ENCODE measurements around the gene ITPR1.

The ITPR1 gene

GRCh38 chr3:4720316-4721075 lies 227.3 kb downstream of the ITPR1 start:
- no peak for DNase-seq (ENCODE audit: low spot score)

GRCh38 chr3:4721511-4721911 lies 228.4 kb downstream of the ITPR1 start:
- no peak for DNase-seq (ENCODE audit: low spot score)

- DNase-seq (ENCODE audit: low spot score): peak; percentile 55
Measured at GRCh38 chr3:4722103-4722502, 229.0 kb downstream of the ITPR1 start.

- DNase-seq (ENCODE audit: low spot score): no peak
Measured at GRCh38 chr3:4724051-4724629, 231.0 kb downstream of the ITPR1 start.

DNA sequence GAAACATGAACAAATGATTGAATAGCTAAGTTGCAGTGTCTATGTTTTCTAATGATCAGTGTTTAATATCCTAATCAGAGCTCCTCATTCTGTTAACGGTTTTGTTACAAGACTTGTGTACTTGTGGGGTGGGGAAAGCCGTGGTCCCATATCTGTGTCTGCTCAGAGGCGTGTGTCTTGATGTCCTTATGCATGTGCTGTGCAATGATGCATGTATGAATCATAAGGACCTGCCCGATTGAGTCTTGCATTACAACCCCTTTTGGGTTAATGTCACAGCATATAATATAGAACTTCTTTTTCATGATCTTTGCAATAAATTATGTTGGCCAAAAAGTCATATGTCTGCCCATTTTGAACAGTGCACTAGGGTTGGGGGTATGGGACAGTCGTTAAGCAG lies 233.4 kb downstream of the ITPR1 start:
- no peak for DNase-seq (ENCODE audit: low spot score)

- DNase-seq (ENCODE audit: low spot score): no peak
Measured at GRCh38 chr3:4729061-4729973, 236.2 kb downstream of the ITPR1 start.

DNA sequence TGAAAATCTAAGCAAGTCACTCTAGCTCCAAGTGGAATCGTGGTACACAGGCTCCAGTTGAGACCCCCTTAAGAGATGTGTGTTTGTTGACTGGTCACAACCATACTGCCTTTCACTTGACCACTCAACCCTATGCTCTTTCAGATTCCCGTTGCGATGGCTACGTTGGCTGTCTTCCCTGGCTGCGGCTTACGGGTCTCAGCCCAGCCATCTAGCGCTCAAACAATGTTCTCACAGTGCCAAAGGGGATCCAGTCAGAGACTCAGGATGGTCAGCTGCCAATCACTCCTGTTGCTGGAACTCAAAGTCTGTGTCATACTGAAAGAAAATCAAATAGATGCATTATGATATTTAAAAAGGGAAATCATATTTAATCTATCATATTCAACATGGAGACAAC lies 237.6 kb downstream of the ITPR1 start:
- DNase-seq (ENCODE audit: low spot score): no peak

GRCh38 chr3:4731543-4732111 lies 238.5 kb downstream of the ITPR1 start:
- no peak for DNase-seq (ENCODE audit: low spot score)

GRCh38 chr3:4732925-4733324 lies 239.8 kb downstream of the ITPR1 start:
- no peak for DNase-seq (ENCODE audit: low spot score)

GRCh38 chr3:4734454-4734853 lies 241.3 kb downstream of the ITPR1 start:
- no peak for DNase-seq (ENCODE audit: low spot score)

GRCh38 chr3:4735243-4735642 lies 242.1 kb downstream of the ITPR1 start:
- DNase-seq (ENCODE audit: low spot score): no peak

DNA sequence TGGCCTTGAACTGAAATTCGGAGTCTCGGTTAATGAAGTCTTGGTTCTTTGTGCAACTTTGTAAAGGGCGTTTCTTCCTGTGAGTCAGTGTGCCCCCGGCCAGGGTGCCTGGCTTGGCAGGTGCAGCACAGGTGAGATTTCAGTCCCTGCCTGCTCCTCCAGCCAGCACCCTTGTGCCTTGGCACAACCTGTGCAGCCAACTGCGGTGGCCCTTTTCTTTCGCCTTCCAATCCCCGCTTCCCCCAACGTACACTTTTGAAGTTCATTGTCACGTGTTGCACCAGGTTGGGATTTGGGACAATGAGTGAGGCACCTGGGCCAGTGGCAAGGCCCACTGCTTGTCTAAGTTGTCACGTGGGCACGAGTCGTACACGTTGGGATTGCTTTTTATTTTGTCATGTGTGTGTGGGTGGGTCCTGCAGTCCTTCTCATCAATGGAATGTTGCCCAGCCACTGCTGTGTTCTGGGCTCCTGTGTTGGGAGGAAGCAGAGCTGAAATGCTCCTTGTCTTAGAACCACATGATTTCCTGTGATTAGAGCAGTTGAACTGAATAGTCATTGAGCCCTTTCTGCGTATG lies 243.2 kb downstream of the ITPR1 start:
- peak; percentile 83 for DNase-seq (ENCODE audit: low spot score)

GRCh38 chr3:4738737-4739274 lies 245.7 kb downstream of the ITPR1 start:
- no peak for DNase-seq (ENCODE audit: low spot score)

DNA sequence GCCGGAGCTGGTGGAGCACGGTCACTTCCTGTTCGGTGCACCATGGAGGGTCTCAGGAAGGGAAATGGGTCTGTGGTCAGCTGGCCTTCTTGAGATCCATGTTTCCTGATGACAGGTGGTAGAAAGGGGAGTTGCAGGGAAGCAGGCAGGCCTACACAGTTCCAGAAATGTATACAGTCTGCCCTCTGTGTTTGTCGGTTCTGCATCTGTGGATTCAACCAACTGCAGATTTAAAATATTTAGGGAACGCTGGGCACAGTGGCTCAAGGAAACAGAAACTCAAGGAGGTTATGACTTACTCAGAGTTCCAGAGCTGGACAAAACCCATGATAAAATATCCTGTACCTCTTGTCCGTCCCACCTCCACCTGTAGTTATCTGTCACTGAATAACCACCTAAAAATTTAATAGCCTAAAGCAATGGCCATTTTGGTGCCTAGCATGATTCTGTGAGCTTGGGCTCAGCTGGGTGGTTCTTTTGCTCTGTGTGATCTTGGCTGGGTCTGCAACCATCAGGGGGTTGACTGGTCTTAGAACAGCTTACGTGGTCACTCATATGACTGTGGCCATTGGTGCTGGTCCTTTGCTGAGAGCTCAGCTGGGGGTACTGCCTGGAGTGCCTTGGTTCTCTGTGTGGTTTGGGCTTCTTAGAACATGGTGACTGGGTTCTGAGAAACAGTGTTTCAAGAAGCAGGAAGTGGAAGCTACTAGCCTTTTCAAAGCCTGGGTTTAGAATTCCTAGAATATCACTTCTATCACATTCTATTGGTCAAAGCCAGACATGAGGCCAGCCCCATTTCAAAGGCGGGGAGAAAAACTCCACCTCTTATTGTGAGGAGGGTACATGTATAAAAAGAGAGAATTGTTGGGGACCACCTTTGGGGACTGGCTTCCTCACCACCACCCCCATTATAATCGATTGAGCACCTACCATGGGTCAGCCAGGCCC lies 246.4 kb downstream of the ITPR1 start:
- DNase-seq (ENCODE audit: low spot score): no peak

DNA sequence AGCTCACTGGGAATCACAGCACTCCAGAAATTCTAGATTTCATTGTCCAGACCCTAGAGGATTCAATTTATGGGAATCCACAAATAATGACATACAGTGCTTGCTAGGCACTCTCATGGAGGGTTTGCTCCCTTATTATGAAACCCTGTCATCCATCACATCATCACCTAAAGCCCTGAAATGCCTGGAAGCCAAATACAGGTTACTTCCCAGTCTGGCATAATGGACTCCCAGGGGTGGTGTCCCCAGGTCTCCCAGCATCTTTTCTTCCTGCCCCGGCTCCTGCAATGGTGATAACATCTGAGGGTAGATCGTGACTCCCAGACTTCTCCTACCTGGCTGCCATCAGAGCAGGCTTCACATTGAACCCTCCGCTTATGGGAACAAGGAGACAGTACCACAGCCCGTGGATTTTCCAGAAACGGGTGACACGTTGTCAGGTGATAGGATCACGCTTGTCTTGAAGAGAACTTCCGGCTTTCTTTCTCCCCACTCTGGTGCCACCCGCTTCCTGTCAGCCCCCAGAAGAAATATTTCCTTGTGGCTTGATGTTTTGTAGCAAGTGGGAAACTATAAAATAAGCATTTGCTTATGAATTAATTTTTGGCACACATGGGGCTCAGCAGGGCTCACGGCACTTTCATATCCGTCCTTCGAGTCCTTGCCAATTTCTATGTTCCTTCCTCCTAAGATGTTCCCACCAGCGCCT lies 247.4 kb downstream of the ITPR1 start:
- DNase-seq (ENCODE audit: low spot score): no peak

DNA sequence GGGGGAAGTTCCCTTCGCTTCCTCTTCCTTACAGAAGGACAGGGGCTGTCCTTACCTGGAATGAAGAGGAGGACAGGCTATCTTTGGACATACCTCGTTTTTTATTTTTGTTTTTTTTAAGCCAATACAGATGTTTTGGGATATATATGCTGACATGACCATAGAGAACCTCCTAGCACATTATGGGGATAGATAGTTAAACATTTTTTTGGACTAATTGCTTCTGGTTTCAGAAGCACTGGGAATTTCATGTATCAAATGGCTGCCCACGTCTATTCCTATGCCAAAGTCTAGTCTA lies 247.9 kb downstream of the ITPR1 start:
- DNase-seq (ENCODE audit: low spot score): no peak

DNA sequence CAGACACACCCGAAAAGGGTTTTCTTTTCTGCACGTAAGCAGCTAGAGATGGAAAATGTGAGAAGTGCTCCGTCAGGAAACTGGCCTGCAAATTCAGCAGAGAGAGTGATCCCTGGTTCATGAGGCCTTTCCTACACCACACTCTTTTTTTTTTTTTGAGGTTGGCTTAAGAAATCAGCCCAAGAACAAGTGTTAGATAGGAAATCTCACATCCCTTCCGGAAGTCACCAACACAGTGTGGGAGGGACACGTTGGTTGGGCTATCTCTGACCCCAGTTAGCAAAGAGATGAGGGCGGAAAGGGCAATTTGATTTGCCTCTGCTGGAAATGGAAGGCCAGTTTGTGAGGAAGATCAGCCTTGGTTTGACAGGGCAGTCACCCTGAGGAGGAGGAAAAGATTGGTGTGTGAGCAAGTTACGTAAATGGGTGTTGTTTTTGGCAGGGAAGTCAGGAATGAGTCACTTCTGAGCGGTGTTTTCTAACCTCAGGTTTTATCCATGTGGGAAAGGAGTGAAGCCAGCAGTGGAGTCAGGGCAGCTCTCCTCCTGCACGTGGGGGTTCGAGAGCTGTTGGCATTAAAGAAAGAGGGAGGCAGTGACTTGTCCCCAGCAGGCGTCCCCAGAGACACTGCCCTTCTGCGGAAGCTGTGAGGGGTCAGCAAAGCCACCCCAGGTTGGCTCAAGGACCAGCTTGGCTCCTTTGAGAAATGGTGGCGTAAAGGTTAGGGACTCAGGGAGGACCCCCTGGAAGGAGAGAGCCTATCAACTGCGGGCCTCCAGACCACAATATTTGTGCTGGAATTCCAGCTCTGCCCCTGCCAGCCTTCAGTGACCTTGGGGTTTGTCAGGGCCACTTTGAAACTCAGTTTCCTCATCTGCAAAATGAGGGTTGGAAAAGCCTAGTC lies 248.5 kb downstream of the ITPR1 start:
- DNase-seq (ENCODE audit: low spot score): peak; percentile 85

DNA sequence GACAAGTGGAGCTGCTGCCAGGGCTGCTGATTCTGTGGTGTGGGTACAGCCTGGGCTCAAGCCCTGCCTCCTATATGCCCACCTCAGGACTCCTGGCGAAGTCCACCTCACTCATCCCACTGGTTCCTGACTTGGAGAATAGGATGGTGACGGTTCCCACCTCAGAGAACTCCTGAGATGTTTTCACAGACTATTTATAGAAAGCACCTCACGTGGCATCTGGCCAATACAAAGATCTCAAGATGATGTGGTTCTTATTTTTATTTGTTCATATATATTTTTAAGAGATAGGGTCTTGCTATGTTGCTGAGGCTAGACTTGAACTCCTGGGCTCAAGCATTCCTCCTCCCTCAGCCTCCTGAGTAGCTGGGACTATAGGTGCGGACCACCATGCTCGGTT lies 249.2 kb downstream of the ITPR1 start:
- DNase-seq (ENCODE audit: low spot score): no peak

- no peak for DNase-seq (ENCODE audit: low spot score)
Measured at GRCh38 chr3:4743371-4743770, 250.2 kb downstream of the ITPR1 start.

Data from COLO829 (cell line).